ENCODE data around the gene GCA.

GCA gene

DNA sequence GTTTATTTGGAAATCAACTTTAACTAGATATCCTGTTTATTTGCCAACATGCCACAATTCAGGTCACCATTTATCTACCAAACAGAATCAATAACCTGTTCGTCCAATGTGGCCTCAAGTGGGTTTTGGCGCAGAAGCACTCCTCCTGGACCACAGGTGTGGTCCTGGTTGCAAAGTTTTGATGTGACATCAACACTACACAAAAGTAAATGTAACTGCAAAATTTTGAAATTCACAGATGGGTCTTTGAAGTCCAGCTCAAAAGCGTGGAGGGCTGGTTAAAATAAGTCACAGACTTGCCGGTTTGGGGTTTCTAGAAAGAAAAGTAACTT, 474 bp upstream of the GCA start:
- H3K27ac ChIP-seq = no peak overlapping the region
- DNase-seq = no peak
- in situ Hi-C loops (cut with HindIII; ENCODE audit: low pct_ligation_motif_present, low sequenced_read_pairs) = no loop called here
- no peaks in the 10 kb centered on the region for H3K36me3 ChIP-seq (replicated peaks)
- no peaks in the 10 kb centered on the region for H3K27me3 ChIP-seq (replicated peaks)
- H3K4me3 ChIP-seq (ENCODE audit: low read depth, low read length) = peak overlapping the region; percentile 86
- TF ChIP-seq, protein P1, sequence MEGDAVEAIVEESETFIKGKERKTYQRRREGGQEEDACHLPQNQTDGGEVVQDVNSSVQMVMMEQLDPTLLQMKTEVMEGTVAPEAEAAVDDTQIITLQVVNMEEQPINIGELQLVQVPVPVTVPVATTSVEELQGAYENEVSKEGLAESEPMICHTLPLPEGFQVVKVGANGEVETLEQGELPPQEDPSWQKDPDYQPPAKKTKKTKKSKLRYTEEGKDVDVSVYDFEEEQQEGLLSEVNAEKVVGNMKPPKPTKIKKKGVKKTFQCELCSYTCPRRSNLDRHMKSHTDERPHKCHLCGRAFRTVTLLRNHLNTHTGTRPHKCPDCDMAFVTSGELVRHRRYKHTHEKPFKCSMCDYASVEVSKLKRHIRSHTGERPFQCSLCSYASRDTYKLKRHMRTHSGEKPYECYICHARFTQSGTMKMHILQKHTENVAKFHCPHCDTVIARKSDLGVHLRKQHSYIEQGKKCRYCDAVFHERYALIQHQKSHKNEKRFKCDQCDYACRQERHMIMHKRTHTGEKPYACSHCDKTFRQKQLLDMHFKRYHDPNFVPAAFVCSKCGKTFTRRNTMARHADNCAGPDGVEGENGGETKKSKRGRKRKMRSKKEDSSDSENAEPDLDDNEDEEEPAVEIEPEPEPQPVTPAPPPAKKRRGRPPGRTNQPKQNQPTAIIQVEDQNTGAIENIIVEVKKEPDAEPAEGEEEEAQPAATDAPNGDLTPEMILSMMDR (IDR thresholded peaks at IDR 0.05; ENCODE audit: low read depth, low read length, missing control alignments) = no peak

DNA sequence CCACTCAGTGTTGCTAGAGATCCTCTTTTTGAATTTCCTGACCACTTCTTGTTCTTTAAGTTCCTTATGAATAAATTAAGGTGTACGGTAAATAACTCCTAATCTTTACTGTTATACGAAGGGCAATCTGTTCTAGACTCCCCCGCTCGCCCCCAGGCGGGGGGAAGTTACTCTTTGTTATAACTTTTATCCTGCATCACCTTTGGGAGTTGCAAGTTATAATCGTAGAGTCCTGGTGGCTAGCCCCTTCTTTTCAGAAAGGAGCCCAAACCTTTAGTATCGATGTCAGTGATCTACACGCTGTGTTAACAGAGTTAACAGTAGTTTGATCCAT, 652 bp downstream of the GCA start:
- peak; percentile 5 for DNase-seq
- Histone ChIP-seq H3K36me3 (replicated peaks) (no peaks in the 10 kb centered on the region), H3K4me3 (ENCODE audit: low read depth, low read length) (peak overlapping the region; percentile 86), H3K27ac (peak overlapping the region; percentile 84), H3K27me3 (replicated peaks) (no peaks in the 10 kb centered on the region)
- in situ Hi-C loops (cut with HindIII; ENCODE audit: low pct_ligation_motif_present, low sequenced_read_pairs) = no loop called here
- TF ChIP-seq, protein P1 (IDR thresholded peaks at IDR 0.05; ENCODE audit: low read depth, low read length, missing control alignments) = no peak

DNA sequence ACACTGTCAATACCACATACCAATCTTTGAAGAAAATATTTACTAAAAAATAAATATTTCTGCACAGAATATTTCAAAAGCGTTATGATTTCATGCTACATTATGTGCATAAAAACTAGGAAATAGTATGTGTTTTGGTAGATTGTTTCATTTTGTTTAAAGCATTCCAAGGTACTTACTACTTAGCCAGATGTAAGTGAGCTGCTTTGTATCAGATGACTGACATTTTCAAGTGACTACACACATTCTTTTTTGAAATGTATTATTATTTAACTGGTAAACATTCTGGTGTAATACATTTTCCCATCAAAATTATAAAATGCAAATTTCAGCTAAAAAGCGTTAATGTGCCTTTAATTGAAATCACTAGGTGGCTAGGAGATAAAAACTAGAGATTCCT, 21.5 kb downstream of the GCA start:
- Histone ChIP-seq H3K36me3 (replicated peaks) (no peaks in the 10 kb centered on the region), H3K4me3 (ENCODE audit: low read depth, low read length) (no peak overlapping the region), H3K27ac (no peak overlapping the region), H3K27me3 (replicated peaks) (no peaks in the 10 kb centered on the region)
- in situ Hi-C loops (cut with HindIII; ENCODE audit: low pct_ligation_motif_present, low sequenced_read_pairs) = no loop called here
- DNase-seq = no peak
- TF ChIP-seq, protein P1 (IDR thresholded peaks at IDR 0.05; ENCODE audit: low read depth, low read length, missing control alignments) = no peak

DNA sequence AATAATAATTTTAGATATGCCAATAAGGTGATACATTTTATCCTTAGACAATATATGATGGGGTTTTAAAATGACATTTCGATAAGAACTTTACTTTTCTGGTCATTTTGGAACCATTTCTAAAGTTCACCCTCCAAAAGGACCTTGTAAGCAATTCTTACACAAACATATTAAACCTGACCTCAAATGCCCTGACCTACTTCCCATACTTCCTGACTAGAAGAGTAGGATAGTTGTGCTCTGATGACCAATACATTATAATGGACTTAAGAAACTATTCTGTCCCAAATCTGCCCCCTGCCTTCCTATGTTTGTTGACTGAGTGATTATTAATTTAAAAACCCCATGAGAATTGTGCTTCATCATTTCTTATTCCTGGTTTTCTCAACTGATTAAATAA, 24.6 kb downstream of the GCA start:
- Histone ChIP-seq H3K27ac (no peak overlapping the region), H3K36me3 (replicated peaks) (no peaks in the 10 kb centered on the region), H3K27me3 (replicated peaks) (no peaks in the 10 kb centered on the region), H3K4me3 (ENCODE audit: low read depth, low read length) (no peak overlapping the region)
- TF ChIP-seq, protein P1 (IDR thresholded peaks at IDR 0.05; ENCODE audit: low read depth, low read length, missing control alignments) = no peak
- no peak for DNase-seq
- in situ Hi-C loops (cut with HindIII; ENCODE audit: low pct_ligation_motif_present, low sequenced_read_pairs) = no loop called here

DNA sequence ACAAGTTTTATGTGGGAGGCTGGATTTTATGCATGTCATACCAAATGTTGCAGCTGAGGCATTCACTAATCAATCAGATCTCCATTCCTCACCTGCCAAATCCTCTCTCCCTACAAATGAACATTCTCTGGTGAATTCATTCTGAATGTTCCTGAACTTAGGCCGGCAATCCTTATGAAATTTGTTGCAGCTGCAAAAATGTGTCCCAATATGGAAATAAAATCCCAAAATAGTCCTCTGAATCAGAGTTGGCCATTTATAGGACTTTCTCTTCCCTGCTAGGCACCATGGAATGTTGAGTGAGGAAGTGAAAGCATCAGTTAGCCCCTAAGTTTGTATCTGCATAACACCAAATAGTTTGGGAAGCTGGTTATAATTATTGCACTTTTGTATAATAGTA, 25.6 kb downstream of the GCA start:
- no peak for DNase-seq
- TF ChIP-seq, protein P1 (IDR thresholded peaks at IDR 0.05; ENCODE audit: low read depth, low read length, missing control alignments) = no peak
- Histone ChIP-seq H3K27me3 (replicated peaks) (no peaks in the 10 kb centered on the region), H3K4me3 (ENCODE audit: low read depth, low read length) (no peak overlapping the region), H3K36me3 (replicated peaks) (no peaks in the 10 kb centered on the region), H3K27ac (no peak overlapping the region)
- in situ Hi-C loops (cut with HindIII; ENCODE audit: low pct_ligation_motif_present, low sequenced_read_pairs) = no loop called here

DNA sequence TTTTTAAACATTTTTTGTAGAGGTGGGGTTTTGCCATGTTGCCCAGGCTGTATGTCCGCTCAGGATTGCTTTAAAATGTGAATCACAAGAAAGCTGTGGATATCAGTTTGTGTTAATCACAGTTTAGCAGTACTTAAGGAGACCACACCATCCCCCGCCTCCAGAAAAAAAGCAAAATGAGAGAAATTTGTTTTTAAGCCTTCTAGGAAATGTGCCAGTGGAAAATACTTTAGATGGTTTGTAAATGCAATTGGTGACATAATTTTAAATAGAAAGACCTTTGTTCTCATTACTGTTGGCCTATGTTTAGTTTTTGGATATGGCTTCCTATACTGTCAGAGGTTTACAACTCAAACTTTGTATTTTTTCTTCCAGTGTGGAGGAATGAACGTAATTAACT, 27.0 kb downstream of the GCA start:
- H3K4me3 ChIP-seq (ENCODE audit: low read depth, low read length) = no peak overlapping the region
- in situ Hi-C loops (cut with HindIII; ENCODE audit: low pct_ligation_motif_present, low sequenced_read_pairs) = no loop called here
- no peak for DNase-seq
- TF ChIP-seq, protein P1 (IDR thresholded peaks at IDR 0.05; ENCODE audit: low read depth, low read length, missing control alignments) = no peak
- no peaks in the 10 kb centered on the region for H3K27me3 ChIP-seq (replicated peaks)
- no peak overlapping the region for H3K27ac ChIP-seq
- no peaks in the 10 kb centered on the region for H3K36me3 ChIP-seq (replicated peaks)

Data from brain microvascular endothelial cell (primary cell).